Transverse colon (tissue), 4 donors: ENCODE measurements around the gene IGSF21. TPM values are rescaled to one million over a fixed set of nuclear protein-coding genes. Genes with fewer than 3 reads are reported as not detected.
A peak's percentile ranks its signal among the peaks of the same experiment; 100 is the strongest.

ENCODE experiments used
- DNase-seq: peaks from one replicate; pipeline ENCODE4 v3.0.0-alpha.2; 2019
- H3K27ac ChIP-seq, 4 donors: fragments of 200-600 bp; sonication (generic); 2 replicates each; pipeline ENCODE4 v1.5.1; 2016 to 2018; ENCODE audit warnings: inconsistent platforms in 4 of 4
- H3K27me3 ChIP-seq: fragments of 200-600 bp; sonication (generic); 2 replicates; pipeline ENCODE4 v1.5.1; 2017; ENCODE audit warnings: inconsistent platforms
- H3K36me3 ChIP-seq, 4 donors: fragments of 200-600 bp; sonication (generic); 2 replicates each; pipeline ENCODE4 v1.5.1; 2017 to 2019; ENCODE audit warnings: inconsistent platforms in 4 of 4
- H3K4me1 ChIP-seq, 4 donors: fragments of 200-600 bp; sonication (generic); 2 replicates each; pipeline ENCODE4 v1.5.1; 2017 to 2020; ENCODE audit warnings: inconsistent platforms in 4 of 4
- H3K4me3 ChIP-seq, 4 donors: fragments of 200-600 bp; sonication (generic); 1 replicate in 1 of 4; 2 replicates in 3 of 4; pipeline versions ENCODE4 v1.5.1 to v1.6.1; 2017 to 2019; ENCODE audit warnings: inconsistent platforms in 4 of 4
- H3K9me3 ChIP-seq, 2 donors: fragments of 200-600 bp; sonication (generic); 2 replicates each; pipeline ENCODE4 v1.5.1; 2017 to 2019; ENCODE audit warnings: inconsistent platforms in 2 of 2
- EP300 ChIP-seq: sonication (generic); formaldehyde crosslinking; IDR thresholded peaks from one replicate; pipeline ENCODE4 v1.6.1; 2017; ENCODE audit warnings: antibody characterized with exemption, low read depth
- POLR2A ChIP-seq: fragments of 450-650 bp; IDR thresholded peaks from one replicate; pipeline ENCODE4 v1.6.1; 2016; ENCODE audit warnings: antibody characterized with exemption, mild to moderate bottlenecking, moderate library complexity
- POLR2AphosphoS5 ChIP-seq, 3 donors: sonication (generic); formaldehyde crosslinking; IDR thresholded peaks; one replicate each; pipeline ENCODE4 v1.6.1; 2016; ENCODE audit warnings: antibody characterized with exemption in 3 of 3
- WGBS, 2 donors: methylation state at CpG; one replicate each; pipeline ENCODE4 v1.1.5; 2018; ENCODE audit warnings: low coverage in 1 of 2; 5-methylcytosine and 5-hydroxymethylcytosine counted together
- in situ Hi-C, 4 donors: fragments of 200-750 bp; cut with MboI; loops; one replicate each; pipeline versions ENCODE4 v1.15.0 to v1.15.1; 2017; ENCODE audit warnings: low sequenced_read_pairs in 3 of 4, low pct_ligation_motif_present in 1 of 4, low pct_unique_long_range_greater_than_20kb in 1 of 4
- intact Hi-C: fragments of 100-400 bp; cut with DNase I; formaldehyde crosslinking; loops from one replicate; pipeline ENCODE4 v1.15.1; 2023; ENCODE audit warnings: low total_unique reads
- total RNA-seq, 4 donors: library from RNA; depleted of rRNA; stranded (reverse); fragments of >200 nt; gene quantifications; one replicate each; pipeline ENCODE4 v1.1.0, GENCODE V29; 2016
- TF ChIP-seq, protein P1 (sequence below), 5 experiments: fragments of 200-600 bp in 3 of 5; fragments of 450-650 bp in 2 of 5; sonication (generic) in 3 of 5; IDR thresholded peaks; 1 replicate in 2 of 5; 2 replicates in 3 of 5; pipeline ENCODE4 v1.5.1; 2016 to 2017; ENCODE audit warnings: antibody characterized with exemption in 5 of 5, inconsistent platforms in 3 of 5, mild to moderate bottlenecking in 2 of 5, moderate library complexity in 1 of 5

The IGSF21 gene
- total RNA-seq, 4 donors from 2014 or later = 1.1 to 6.8 (median 1.6) TPM; not detected in 1

DNA sequence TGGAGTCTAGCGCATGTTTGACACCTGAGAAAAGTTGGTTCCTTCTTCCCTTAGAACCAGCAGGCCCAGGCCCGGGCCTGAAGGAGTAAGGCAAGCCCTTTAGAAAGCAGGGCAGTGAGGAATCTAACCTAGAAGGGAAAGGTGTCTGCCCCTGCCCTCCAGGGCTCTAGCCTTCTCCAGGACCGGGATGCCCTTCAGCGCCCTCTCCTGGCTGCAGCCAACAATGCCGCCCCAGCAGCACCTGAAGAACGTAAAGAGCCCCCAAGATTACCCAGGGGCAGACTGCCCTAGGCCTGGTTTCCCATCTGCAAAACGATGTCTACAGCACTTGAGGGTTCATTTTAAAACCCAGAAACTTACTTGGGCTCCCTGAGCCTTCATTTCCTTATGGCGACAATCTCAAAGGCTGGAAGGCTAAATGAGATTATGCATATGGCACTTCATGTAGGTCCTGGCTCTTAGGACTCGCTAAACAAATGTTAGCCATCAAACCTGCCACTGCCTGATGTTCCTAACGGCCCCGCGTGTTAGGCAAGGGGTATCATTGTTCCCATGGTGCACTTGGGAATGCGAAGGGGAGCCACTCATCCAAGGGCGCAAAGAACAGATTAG lies 266.4 kb downstream of the IGSF21 start:
- Histone ChIP-seq H3K27me3 (no peaks in the 10 kb centered on the region), H3K4me3 (no peak overlapping the region), H3K4me1 (no peaks in the 10 kb centered on the region), H3K27ac (no peak overlapping the region), H3K9me3 (no peaks in the 10 kb centered on the region), H3K36me3 (no peaks in the 10 kb centered on the region)
- in situ Hi-C loops = no loop called here
- intact Hi-C loops = no loop called here
- TF ChIP-seq EP300 = no peak
- TF ChIP-seq, protein P1, sequence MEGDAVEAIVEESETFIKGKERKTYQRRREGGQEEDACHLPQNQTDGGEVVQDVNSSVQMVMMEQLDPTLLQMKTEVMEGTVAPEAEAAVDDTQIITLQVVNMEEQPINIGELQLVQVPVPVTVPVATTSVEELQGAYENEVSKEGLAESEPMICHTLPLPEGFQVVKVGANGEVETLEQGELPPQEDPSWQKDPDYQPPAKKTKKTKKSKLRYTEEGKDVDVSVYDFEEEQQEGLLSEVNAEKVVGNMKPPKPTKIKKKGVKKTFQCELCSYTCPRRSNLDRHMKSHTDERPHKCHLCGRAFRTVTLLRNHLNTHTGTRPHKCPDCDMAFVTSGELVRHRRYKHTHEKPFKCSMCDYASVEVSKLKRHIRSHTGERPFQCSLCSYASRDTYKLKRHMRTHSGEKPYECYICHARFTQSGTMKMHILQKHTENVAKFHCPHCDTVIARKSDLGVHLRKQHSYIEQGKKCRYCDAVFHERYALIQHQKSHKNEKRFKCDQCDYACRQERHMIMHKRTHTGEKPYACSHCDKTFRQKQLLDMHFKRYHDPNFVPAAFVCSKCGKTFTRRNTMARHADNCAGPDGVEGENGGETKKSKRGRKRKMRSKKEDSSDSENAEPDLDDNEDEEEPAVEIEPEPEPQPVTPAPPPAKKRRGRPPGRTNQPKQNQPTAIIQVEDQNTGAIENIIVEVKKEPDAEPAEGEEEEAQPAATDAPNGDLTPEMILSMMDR (IDR thresholded peaks at IDR 0.05) = peak; percentile 14 to 42 (median 29)
- 70 to 81% methylated on average over 7 to 11 of the region's 14 CpGs for WGBS, 2 donors
- peak; percentile 23 for DNase-seq

DNA sequence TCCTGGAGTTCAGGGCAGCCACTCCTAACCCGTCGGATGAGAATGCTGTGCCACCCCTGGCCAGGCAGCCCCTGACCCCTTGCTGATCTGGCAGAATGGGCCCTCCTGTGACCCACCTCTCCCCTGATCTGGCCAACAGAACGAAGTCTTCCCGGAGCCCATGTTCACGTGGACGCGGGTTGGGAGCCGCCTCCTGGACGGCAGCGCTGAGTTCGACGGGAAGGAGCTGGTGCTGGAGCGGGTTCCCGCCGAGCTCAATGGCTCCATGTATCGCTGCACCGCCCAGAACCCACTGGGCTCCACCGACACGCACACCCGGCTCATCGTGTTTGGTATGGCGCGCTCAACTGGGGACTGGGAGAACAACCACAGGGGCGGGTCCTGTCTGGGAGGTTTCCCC lies 269.1 kb downstream of the IGSF21 start:
- 93% methylated on average over 24 of the region's 24 CpGs; no CpG with 5 or more reads in 1 of the 2 donors for WGBS, 2 donors
- no peak for DNase-seq
- no peaks in the 10 kb centered on the region for H3K36me3 ChIP-seq
- H3K27me3 ChIP-seq = no peaks in the 10 kb centered on the region
- in situ Hi-C loops (no loop called here), intact Hi-C loops (no loop called here)
- H3K9me3 ChIP-seq = no peaks in the 10 kb centered on the region
- no peaks in the 10 kb centered on the region for H3K4me1 ChIP-seq
- H3K4me3 ChIP-seq = no peak overlapping the region
- H3K27ac ChIP-seq = no peak overlapping the region
- TF ChIP-seq POLR2AphosphoS5 (IDR thresholded peaks at IDR 0.05) (no peak), EP300 (no peak), POLR2A (no peak)
- TF ChIP-seq, protein P1 (IDR thresholded peaks at IDR 0.05) = no peak

DNA sequence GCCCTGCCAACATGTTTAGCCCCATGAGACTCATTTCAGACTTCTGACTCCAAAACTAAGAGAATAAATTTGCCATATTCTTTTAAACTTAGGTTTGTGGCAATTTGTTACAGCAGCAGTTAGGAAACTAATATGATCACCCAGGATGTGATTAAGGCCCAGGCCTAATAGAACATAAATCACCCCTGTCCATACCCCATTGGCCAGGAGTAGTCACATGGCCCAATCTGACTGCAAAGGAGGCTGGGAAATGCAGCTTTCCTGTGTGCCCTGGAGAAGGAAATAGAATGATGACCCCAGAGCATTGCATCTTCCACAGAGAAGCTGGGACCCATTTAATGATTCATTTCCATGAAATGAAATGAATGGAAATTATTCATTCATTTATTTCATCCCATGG lies 272.7 kb downstream of the IGSF21 start:
- TF ChIP-seq POLR2AphosphoS5 (IDR thresholded peaks at IDR 0.05) = no peak
- TF ChIP-seq POLR2A = no peak
- TF ChIP-seq, protein P1 (IDR thresholded peaks at IDR 0.05) = no peak
- no peak for TF ChIP-seq EP300

DNA sequence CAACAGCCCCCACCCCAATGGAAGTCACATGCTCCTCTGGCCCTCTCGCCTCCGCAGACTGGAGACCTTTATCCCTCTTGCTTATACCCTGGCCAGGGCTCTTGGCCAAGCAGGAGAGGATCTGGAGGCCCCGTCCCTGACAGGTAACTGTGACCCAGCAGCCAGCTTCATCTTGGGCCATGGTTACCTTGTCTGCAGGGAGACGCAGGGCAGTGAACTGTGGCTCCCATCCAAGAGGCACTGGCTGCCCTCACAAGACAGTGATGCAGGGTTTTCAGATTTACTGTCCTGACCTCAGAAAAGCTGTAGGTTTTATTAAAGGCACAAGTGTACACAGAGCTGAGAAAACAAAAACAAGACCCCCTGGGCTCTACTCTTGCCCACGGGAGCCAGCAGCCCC lies 276.5 kb downstream of the IGSF21 start:
- Histone ChIP-seq H3K9me3 (no peaks in the 10 kb centered on the region), H3K27me3 (peaks cover 4% of the 10 kb centered on the region), H3K36me3 (no peaks in the 10 kb centered on the region), H3K27ac (no peak overlapping the region), H3K4me1 (peaks cover 0 to 6% (median 0%) of the 10 kb centered on the region in 4 donors), H3K4me3 (no peak overlapping the region)
- no peak for DNase-seq
- in situ Hi-C loops (no loop called here), intact Hi-C loops (no loop called here)
- 55% methylated on average over 5 of the region's 5 CpGs; no CpG with 5 or more reads in 1 of the 2 donors for WGBS, 2 donors
- TF ChIP-seq EP300 (no peak), POLR2A (no peak), POLR2AphosphoS5 (IDR thresholded peaks at IDR 0.05) (no peak)
- TF ChIP-seq, protein P1 (IDR thresholded peaks at IDR 0.05) = no peak

More for the DNA sequence above, 272.7 kb downstream of the IGSF21 start:
- Histone ChIP-seq H3K4me1 (peaks cover 0 to 3% (median 0%) of the 10 kb centered on the region in 4 donors), H3K9me3 (no peaks in the 10 kb centered on the region), H3K27me3 (peaks cover under 1% of the 10 kb centered on the region), H3K27ac (no peak overlapping the region), H3K4me3 (no peak overlapping the region), H3K36me3 (no peaks in the 10 kb centered on the region)
- in situ Hi-C loops (no loop called here), intact Hi-C loops (no loop called here)
- DNase-seq = no peak
